Prostate gland (tissue), 2 donors: ENCODE data around the gene ATP1A3. TPM values are rescaled to one million over a fixed set of nuclear protein-coding genes. Genes with fewer than 3 reads are reported as not detected.

Experiments
- DNase-seq: peaks from one replicate; pipeline ENCODE4 v3.0.0-alpha.2; 2019; ENCODE audit warnings: low spot score
- H3K27ac ChIP-seq, 2 donors: fragments of 200-600 bp; sonication (generic); 2 replicates each; pipeline ENCODE4 v1.5.1; 2017 to 2019
- H3K27me3 ChIP-seq: fragments of 200-600 bp; sonication (generic); replicated peaks from 2 replicates; pipeline ENCODE4 v1.5.1; 2019; ENCODE audit not compliant: insufficient read depth
- H3K36me3 ChIP-seq, 2 donors: fragments of 200-600 bp; sonication (generic); 1 replicate in 1 of 2; 2 replicates in 1 of 2; pipeline versions ENCODE4 v1.5.1 to v1.8.1; 2017 to 2019
- H3K4me1 ChIP-seq: fragments of 200-600 bp; sonication (generic); replicated peaks from 2 replicates; pipeline ENCODE4 v1.5.1; 2019
- H3K4me3 ChIP-seq, 2 donors: fragments of 200-600 bp; sonication (generic); 2 replicates each; pipeline ENCODE4 v1.5.1; 2017 to 2019
- H3K9me3 ChIP-seq: fragments of 200-600 bp; sonication (generic); 2 replicates; pipeline ENCODE4 v1.5.1; 2017
- POLR2A ChIP-seq: fragments of 450-650 bp; IDR thresholded peaks from one replicate; pipeline ENCODE4 v1.6.1; 2016; ENCODE audit warnings: antibody characterized with exemption, mild to moderate bottlenecking
- POLR2AphosphoS5 ChIP-seq: sonication (generic); formaldehyde crosslinking; IDR thresholded peaks from one replicate; pipeline ENCODE4 v1.6.1; 2017; ENCODE audit warnings: antibody characterized with exemption
- WGBS: methylation state at CpG from one replicate; pipeline ENCODE4 v1.1.5; 2018; 5-methylcytosine and 5-hydroxymethylcytosine counted together
- intact Hi-C: fragments of 100-400 bp; cut with DNase I; formaldehyde crosslinking; loops from one replicate; pipeline ENCODE4 v1.14.2; 2022
- total RNA-seq, 2 donors: library from RNA; depleted of rRNA; stranded (reverse); fragments of >200 nt; gene quantifications; one replicate each; pipeline ENCODE4 v1.1.0, GENCODE V29; 2016
- TF ChIP-seq, protein P1 (sequence below), 4 experiments: fragments of 200-600 bp in 2 of 4; fragments of 450-650 bp in 2 of 4; sonication (generic) in 2 of 4; IDR thresholded peaks; 1 replicate in 3 of 4; 2 replicates in 1 of 4; pipeline ENCODE4 v1.5.1; 2016 to 2019; ENCODE audit warnings: antibody characterized with exemption in 4 of 4, mild to moderate bottlenecking in 2 of 4, moderate library complexity in 2 of 4

ATP1A3 gene
- total RNA-seq, 2 donors from 2014 or later: 0.27 to 3.7 TPM

DNA sequence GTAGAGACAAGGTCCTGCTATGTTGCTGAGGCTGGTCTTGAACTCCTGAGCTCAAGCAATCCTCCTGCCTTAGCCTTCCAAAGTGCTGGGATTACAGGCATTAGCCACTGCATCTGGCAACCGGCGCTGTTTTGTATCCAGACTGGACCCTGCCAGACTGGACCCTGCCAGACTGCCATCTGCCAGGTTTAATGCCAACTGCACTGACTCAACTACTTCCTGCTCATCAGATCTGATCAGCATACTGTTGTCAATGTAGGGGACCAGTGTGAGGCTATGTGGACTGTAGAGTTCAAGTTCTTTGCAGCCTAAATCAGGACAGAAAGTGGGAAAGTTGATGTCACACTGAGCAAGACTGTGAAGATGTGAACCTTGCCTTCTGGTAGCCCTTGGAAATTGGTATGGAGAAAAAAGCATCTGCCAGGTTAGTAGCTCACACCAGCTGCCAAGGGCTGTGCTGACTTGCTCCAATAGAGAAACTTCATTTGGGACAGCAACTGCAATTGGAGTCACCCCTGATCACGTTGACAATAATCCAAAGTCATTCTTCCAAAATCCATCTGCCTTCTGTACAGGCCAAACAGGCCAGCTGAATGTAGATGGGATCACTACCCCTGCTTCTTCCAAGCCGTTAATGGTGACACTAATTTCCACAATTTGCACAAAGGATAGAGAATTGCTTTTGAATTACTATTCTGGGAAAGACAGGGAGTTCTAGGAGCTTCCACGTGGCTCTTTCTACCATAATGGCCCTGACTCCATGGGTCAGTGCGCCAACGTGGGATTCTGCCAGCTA is 36.8 kb upstream of the ATP1A3 start:
- Histone ChIP-seq H3K9me3 (no peaks in the 10 kb centered on the region), H3K4me3 (no peak overlapping the region), H3K27me3 (no peaks in the 10 kb centered on the region), H3K27ac (no peak overlapping the region), H3K4me1 (no peaks in the 10 kb centered on the region), H3K36me3 (no peaks in the 10 kb centered on the region)
- TF ChIP-seq, protein P1, sequence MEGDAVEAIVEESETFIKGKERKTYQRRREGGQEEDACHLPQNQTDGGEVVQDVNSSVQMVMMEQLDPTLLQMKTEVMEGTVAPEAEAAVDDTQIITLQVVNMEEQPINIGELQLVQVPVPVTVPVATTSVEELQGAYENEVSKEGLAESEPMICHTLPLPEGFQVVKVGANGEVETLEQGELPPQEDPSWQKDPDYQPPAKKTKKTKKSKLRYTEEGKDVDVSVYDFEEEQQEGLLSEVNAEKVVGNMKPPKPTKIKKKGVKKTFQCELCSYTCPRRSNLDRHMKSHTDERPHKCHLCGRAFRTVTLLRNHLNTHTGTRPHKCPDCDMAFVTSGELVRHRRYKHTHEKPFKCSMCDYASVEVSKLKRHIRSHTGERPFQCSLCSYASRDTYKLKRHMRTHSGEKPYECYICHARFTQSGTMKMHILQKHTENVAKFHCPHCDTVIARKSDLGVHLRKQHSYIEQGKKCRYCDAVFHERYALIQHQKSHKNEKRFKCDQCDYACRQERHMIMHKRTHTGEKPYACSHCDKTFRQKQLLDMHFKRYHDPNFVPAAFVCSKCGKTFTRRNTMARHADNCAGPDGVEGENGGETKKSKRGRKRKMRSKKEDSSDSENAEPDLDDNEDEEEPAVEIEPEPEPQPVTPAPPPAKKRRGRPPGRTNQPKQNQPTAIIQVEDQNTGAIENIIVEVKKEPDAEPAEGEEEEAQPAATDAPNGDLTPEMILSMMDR (IDR thresholded peaks at IDR 0.05): no peak
- TF ChIP-seq POLR2AphosphoS5 (no peak), POLR2A (no peak)
- 78% methylated on average over 7 of the region's 7 CpGs for WGBS
- intact Hi-C loops: no loop called here
- no peak for DNase-seq

DNA sequence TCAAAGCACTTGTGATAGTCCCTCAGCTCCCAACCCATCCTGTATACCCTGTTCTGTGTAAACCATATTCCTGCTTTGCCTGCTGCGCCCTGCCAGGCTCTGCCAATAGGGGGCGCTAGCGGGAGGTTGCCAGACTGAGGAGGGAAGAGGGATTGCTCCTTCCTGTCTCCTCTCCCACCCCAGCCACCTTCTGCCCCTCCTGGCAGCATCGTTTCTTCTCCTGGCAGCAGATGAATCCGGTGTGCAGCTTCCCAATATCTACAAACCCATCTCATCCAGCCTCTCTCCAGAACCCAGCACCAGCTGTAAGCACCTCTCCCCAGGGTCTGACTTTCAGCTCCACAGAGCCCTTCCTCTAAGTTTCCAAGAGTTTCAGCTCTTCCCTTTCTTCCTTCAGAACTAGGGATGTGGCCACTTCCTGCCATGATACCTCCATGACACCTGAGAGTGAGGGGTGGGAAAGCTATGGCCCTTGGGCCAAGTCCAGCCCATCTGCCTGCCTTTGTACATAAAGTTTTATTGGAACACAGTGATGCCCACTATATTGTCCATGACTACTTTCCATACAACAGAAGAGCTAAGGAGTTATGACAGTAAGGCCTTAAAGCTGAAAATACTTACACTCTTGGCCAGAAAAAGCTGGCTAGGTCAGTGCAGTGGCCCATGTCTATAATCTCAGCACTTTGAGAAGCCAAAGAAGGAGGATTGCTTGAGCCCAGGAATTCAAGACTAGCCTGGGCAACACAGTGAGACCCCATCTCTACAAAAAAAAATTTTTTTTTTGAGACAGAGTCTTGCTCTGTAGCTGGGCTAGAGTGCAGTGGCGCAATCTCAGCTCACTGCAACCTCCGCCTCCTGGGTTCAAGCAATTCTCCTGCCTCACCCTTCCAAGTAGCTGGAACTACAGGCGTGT is 34.5 kb upstream of the ATP1A3 start:
- H3K27ac ChIP-seq: no peak overlapping the region
- intact Hi-C loops: no loop called here
- TF ChIP-seq POLR2A (no peak), POLR2AphosphoS5 (no peak)
- TF ChIP-seq, protein P1 (IDR thresholded peaks at IDR 0.05): no peak
- H3K4me3 ChIP-seq: no peak overlapping the region
- WGBS: 57% methylated on average over 8 of the region's 8 CpGs
- DNase-seq: no peak
- H3K9me3 ChIP-seq: no peaks in the 10 kb centered on the region
- no peaks in the 10 kb centered on the region for H3K4me1 ChIP-seq
- H3K27me3 ChIP-seq: no peaks in the 10 kb centered on the region
- no peaks in the 10 kb centered on the region for H3K36me3 ChIP-seq

DNA sequence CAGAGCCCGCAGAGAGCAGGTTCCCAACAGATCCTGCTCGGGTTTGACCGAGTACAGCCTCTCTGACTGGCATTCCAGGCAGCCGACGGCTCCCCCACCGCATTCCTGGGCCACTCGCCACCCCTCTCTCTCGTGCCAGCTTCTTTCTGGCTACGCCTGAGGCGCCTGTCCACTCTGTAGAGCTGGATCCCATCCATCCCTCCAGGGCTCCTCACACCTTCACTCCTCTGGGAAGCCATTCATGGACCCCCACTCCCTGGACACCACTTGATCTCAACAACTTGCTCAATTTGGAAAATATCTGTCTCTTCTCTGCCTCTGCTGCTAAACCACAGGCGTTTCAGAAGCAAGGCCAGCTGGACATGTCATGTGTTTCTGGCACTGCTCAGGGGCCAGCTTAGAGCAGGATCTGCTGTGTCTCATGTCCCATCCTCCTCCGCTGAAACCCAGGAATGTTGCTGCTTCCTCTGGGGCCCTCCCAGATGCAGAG is 30.6 kb upstream of the ATP1A3 start:
- intact Hi-C loops: no loop called here
- Histone ChIP-seq H3K9me3 (no peaks in the 10 kb centered on the region), H3K4me3 (no peak overlapping the region), H3K27ac (no peak overlapping the region), H3K27me3 (no peaks in the 10 kb centered on the region), H3K4me1 (no peaks in the 10 kb centered on the region), H3K36me3 (no peaks in the 10 kb centered on the region)
- DNase-seq: no peak
- 25% methylated on average over 12 of the region's 12 CpGs for WGBS
- TF ChIP-seq, protein P1 (IDR thresholded peaks at IDR 0.05): no peak
- TF ChIP-seq POLR2AphosphoS5: no peak
- no peak for TF ChIP-seq POLR2A

GRCh38 chr19:42023943-42024260 is 29.9 kb upstream of the ATP1A3 start:
- intact Hi-C loops: no loop called here

More at GRCh38 chr19:42023943-42024260, 29.9 kb upstream of the ATP1A3 start:
- Histone ChIP-seq H3K27ac (no peak overlapping the region), H3K4me1 (no peaks in the 10 kb centered on the region), H3K27me3 (no peaks in the 10 kb centered on the region), H3K4me3 (no peak overlapping the region), H3K9me3 (no peaks in the 10 kb centered on the region), H3K36me3 (no peaks in the 10 kb centered on the region)
- TF ChIP-seq POLR2A (no peak), POLR2AphosphoS5 (no peak)
- TF ChIP-seq, protein P1 (IDR thresholded peaks at IDR 0.05): no peak
- 87% methylated on average over 4 of the region's 4 CpGs for WGBS
- no peak for DNase-seq
